DND-41 (cell line): ENCODE results near the gene TFIP11.

ENCODE experiments used
- EZH2 ChIP-seq: IDR thresholded peaks from 3 replicates; pipeline ENCODE4 v1.6.1; 2012; ENCODE audit warnings: borderline replicate concordance, low read depth, mild to moderate bottlenecking, moderate library complexity, low read length, inconsistent platforms; ENCODE audit not compliant: severe bottlenecking
- TF ChIP-seq, protein P1 (sequence below): IDR thresholded peaks from 2 replicates; pipeline ENCODE4 v1.5.1; 2012; ENCODE audit warnings: borderline replicate concordance, low read length, moderate library complexity, mild to moderate bottlenecking; ENCODE audit not compliant: poor library complexity, severe bottlenecking; ENCODE audit errors: extremely low read depth

- TF ChIP-seq, protein P1, sequence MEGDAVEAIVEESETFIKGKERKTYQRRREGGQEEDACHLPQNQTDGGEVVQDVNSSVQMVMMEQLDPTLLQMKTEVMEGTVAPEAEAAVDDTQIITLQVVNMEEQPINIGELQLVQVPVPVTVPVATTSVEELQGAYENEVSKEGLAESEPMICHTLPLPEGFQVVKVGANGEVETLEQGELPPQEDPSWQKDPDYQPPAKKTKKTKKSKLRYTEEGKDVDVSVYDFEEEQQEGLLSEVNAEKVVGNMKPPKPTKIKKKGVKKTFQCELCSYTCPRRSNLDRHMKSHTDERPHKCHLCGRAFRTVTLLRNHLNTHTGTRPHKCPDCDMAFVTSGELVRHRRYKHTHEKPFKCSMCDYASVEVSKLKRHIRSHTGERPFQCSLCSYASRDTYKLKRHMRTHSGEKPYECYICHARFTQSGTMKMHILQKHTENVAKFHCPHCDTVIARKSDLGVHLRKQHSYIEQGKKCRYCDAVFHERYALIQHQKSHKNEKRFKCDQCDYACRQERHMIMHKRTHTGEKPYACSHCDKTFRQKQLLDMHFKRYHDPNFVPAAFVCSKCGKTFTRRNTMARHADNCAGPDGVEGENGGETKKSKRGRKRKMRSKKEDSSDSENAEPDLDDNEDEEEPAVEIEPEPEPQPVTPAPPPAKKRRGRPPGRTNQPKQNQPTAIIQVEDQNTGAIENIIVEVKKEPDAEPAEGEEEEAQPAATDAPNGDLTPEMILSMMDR = no peak
- TF ChIP-seq EZH2 = no peak
These were observed 35.6 kb upstream of the TFIP11 start for GRCh38 chr22:26547837-26548236.
